HL-60 (cell line): ENCODE measurements around the gene CYS1.
"Not testable (repeated sequence)": the region's sequence is repeated elsewhere in the genome, so short reads cannot be mapped to it uniquely, and the experiment has no call there.

Experiments used
- DNase-seq, 2 experiments: peaks; one replicate each; pipeline ENCODE4 v3.0.0-alpha.2; 2010 to 2020; ENCODE audit warnings: low read depth in 1 of 2, low spot score in 1 of 2
- H3K27ac ChIP-seq: fragments of 250-450 bp; sonication (Bioruptor Pico); replicated peaks from 2 replicates; pipeline ENCODE4 v1.5.1; 2020; ENCODE audit warnings: mild to moderate bottlenecking, moderate library complexity
- H3K27me3 ChIP-seq: fragments of 250-450 bp; sonication (Bioruptor Pico); 2 replicates; pipeline ENCODE4 v1.5.1; 2021; ENCODE audit warnings: mild to moderate bottlenecking, moderate library complexity; ENCODE audit not compliant: insufficient read depth, poor library complexity, severe bottlenecking
- H3K4me3 ChIP-seq: replicated peaks from 2 replicates; pipeline ENCODE4 v1.5.1; 2011; ENCODE audit warnings: mild to moderate bottlenecking, control low read depth, low read length; ENCODE audit not compliant: insufficient read depth
- CTCF ChIP-seq: IDR thresholded peaks from one replicate; pipeline ENCODE4 v1.5.1; 2011; ENCODE audit warnings: low read length, control low read depth, inconsistent platforms; ENCODE audit not compliant: insufficient read depth
- GABPA ChIP-seq: IDR thresholded peaks from 2 replicates; pipeline ENCODE4 v1.6.1; 2012; ENCODE audit warnings: low read depth
- POLR2AphosphoS5 ChIP-seq: IDR thresholded peaks from 2 replicates; pipeline ENCODE4 v1.6.1; 2012; ENCODE audit warnings: low read depth
- REST ChIP-seq: IDR thresholded peaks from 2 replicates; pipeline ENCODE4 v1.6.1; 2012; ENCODE audit warnings: low read depth; ENCODE audit not compliant: insufficient replicate concordance
- SPI1 ChIP-seq: IDR thresholded peaks from 2 replicates; pipeline ENCODE4 v1.6.1; 2012; ENCODE audit warnings: low read depth, mild to moderate bottlenecking, borderline replicate concordance

Gene CYS1

GRCh38 chr2:10012366-10012962 lies 67.7 kb downstream of the CYS1 start:
- not testable (repeated sequence) for DNase-seq, H3K27me3 ChIP-seq, H3K4me3 ChIP-seq, H3K27ac ChIP-seq

GRCh38 chr2:10011606-10012325 lies 68.4 kb downstream of the CYS1 start:
- not testable (repeated sequence) for H3K4me3 ChIP-seq, DNase-seq, H3K27me3 ChIP-seq, H3K27ac ChIP-seq

GRCh38 chr2:10010861-10011605 lies 69.2 kb downstream of the CYS1 start:
- not testable (repeated sequence) for DNase-seq, H3K4me3 ChIP-seq, H3K27me3 ChIP-seq, H3K27ac ChIP-seq

- no peak overlapping the region for H3K4me3 ChIP-seq
- no peak for DNase-seq
- TF ChIP-seq POLR2AphosphoS5 = no peak
- no peak for TF ChIP-seq SPI1
- TF ChIP-seq REST = no peak
- TF ChIP-seq GABPA = no peak
- TF ChIP-seq CTCF = no peak
- no peaks in the 10 kb centered on the region for H3K27me3 ChIP-seq
- H3K27ac ChIP-seq = no peak overlapping the region
Measured at GRCh38 chr2:10009811-10010781, 70.1 kb downstream of the CYS1 start.

- TF ChIP-seq POLR2AphosphoS5 = no peak
- no peak for TF ChIP-seq GABPA
- no peak for TF ChIP-seq CTCF
- TF ChIP-seq SPI1 = no peak
- TF ChIP-seq REST = no peak
- no peak for DNase-seq
- H3K4me3 ChIP-seq = no peak overlapping the region
- H3K27ac ChIP-seq = no peak overlapping the region
- H3K27me3 ChIP-seq = no peaks in the 10 kb centered on the region
Measured at GRCh38 chr2:10009271-10009810, 70.9 kb downstream of the CYS1 start.
